Glomerular visceral epithelial cell (primary cell): ENCODE data around the gene ARL13B.
"Not testable (repeated sequence)": the region's sequence is repeated elsewhere in the genome, so short reads cannot be mapped to it uniquely, and the experiment has no call there.

Experiments used
- DNase-seq: peaks from one replicate; pipeline ENCODE4 v3.0.0-alpha.2; 2016; ENCODE audit errors: extremely low spot score

The ARL13B gene

DNA sequence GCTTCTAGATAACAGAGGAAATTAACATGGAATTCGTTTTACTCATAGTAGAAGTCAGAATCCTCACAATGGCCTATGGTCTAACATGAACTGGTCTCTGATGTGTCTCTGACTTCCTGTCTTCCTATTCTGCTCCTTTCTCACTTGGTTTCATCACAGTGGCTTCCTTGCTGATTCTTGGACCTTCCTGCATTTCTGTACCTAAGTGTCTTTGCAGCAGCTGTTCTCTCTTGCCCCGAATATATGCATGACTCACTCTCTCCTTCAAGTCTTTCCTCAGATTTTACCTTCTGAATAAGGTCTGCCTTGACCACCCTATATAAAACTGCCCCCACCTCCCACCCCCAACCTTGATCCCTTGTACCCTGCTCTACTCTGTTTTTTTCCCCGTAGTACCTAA lies 14.1 kb downstream of the ARL13B start:
- DNase-seq: no peak

DNA sequence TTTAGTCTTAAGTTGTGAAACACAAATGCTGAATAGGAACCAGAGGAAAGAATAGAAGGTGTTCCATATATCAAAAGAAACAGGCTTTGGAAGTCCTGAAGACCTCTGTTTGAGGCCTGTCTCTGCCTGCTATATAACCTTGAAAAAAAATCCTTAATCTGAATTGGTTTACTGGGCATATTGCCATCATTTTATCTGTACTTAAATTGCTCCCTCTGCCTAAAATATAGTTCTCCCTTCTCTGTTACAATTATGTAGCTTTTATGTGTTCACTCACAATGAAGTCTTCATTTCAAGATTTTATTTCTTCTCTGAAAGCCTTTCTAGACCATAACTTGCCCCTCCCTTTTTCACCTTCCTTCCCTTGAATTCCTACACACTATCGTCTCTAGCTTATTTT lies 21.2 kb downstream of the ARL13B start:
- DNase-seq: no peak

DNA sequence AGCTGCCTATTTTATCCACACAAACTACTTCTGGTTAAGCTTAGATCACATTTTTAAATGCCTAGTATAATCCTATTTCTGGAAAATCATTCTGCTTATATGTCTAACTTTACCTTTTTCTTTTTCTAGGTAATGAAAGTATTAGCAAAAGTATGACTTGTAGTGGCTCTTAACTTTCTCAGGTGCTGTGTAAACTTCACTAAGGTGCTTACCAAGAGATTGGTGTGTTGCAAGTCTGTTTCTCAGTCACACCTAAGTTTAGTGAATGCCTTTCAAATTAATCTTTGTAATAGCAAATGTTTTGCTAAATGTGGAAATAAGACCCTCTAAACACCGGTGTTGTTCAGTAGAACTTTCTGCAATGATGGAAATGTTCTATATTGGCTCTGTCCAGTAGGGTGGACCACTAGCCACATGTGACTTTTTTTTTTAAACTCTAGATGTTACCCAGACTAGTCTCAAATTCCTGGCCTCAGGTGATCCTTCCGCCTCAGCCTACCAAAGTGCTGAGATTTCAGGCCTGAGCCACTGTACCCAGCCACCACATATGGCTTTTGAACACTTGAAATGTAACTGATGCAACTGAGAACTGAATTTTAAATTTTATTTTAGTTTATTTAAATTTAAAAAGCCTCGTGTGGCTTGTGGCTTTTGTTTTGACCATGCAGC lies 22.0 kb downstream of the ARL13B start:
- no peak for DNase-seq

DNA sequence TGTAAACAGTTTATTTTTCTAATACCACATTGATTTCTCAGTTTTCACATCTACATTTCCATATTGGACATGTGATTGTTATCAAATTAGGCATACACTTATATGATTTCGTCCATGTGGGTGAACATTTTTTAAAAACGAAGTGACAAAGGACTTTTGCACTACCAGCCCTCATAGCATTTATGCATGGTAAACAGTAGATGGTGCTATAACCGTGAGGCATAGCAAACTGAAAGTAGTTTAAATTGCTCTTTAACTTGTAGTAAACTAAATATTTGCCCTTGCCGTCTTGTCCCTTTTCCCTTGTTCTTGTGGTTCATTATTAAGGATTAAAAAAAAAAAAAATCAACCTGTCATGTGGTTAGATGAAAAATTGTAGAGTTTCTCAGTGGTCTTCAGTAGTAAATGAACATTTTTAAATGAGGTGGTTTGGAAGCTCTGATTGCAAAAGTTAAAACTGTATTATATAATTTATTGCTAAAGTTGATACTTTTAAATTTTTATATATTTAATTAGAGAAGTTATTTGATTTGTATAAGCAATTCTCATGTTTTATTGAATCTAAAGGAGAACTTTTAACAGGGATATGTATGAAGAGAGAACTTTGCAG lies 24.5 kb downstream of the ARL13B start:
- peak; percentile 53 for DNase-seq

DNA sequence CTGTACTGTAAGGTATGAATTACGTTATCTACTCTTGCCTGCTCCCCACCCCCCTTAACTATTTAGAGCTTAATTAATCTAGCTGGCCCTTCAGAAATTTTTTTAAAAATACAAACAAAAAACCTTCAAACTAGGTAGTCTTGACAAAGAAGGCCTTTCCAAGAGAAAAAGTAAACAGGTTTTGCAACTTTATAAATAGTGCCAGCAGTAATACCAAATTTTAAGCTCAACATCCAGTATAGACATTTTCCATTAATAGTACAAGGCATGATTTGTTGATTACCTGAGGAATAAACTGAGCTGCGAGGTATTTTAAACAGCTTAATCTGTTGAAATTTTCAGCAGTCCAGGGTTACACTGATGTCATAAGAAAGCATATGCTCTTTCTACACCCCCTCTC lies 28.3 kb downstream of the ARL13B start:
- DNase-seq: no peak

DNA sequence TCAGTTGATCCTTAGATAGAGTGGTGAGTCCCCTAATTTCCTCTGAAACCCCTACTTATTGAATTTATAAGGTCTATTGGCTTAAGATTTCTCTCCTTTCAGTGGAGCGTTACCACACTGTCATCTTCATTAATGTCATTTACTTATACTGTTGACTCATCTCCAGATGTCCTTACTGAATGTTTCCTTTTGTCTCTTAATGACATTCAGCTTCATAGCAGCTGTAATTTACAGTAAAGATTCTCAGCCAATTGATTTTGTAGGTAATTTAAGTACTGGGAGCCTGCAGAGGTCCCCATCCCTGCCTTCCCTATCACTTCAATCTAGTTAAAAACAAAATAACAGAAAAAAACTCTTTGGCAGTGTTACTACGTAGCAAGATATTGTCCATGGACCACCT lies 29.7 kb downstream of the ARL13B start:
- DNase-seq: no peak

DNA sequence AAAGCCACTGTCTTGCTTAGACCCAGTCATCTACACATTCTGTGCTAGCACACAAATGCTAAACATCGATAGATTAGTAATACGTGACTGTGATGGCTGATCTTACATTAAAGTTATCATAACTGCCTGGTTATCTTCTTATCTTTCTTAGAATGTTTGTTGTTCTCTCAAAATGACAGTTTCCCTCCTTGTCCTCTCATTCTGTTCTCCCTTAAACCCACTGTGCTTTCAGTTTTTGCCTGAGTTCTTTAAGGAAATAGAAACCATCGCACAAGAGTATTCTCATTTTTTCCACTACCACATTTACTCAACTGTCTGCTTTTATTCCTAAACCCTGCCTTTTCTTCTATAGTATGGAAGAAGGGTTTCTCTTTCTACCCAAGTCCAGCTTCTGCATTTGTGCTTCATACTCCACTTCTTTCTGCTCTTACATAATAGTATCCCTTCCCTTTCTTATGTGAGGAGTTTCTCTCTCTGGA lies 31.3 kb downstream of the ARL13B start:
- DNase-seq: no peak

DNA sequence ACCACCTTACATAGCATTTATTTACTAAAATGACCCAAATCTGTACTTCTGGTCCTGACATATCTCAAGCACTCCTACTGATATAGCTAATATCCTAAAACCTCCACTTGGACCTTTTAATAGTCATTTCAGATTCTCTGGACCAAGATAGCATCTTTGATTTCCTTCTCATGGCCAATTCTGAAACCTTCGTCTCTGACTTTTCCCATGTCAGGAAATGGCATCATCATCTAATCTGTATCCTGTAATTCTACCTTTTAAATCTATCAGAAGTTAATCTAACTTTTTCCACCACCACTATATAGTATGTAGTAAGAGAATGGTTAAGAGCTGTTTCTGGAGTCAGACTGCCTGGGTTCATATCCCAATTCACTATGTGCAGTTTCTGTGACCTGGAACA lies 32.2 kb downstream of the ARL13B start:
- DNase-seq: no peak

DNA sequence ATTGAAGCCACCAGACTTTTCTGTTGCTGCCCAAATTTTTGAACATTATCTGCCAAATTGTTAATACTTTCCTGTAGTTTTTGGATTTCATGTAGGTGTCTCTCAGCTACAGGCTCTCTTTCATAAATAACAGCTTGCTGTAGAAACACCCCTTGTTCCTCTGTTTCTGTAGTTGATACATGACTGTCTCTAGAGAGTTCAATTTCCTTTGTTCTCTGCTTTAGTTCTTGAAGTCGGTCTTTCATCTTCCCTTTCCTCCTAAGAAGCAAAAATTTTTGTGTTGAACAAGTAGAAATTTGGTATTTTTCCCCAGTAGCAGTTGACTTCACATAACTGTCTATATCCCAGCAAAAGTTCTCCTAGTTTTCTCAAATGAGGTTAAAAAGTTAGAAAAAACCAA lies 35.1 kb downstream of the ARL13B start:
- no peak for DNase-seq

DNA sequence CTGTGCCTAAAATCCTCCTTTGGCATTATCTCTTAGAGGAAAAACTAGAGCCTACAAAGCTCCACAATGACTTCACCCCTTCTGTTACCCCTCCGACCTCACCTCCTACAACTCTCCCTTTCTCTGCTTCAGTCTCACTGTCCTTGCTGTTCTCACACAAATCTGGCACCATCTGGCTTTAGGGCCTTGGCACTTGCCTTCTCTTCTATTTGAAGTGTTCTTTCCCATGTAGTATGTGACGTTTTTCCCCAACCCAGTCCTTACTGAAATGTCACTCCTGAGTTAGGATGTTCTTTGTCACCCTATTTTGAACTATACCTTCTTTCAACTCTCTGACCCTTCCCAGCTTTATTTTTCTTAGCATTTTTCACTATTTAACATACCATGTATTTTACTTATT lies 39.7 kb downstream of the ARL13B start:
- DNase-seq: no peak

DNA sequence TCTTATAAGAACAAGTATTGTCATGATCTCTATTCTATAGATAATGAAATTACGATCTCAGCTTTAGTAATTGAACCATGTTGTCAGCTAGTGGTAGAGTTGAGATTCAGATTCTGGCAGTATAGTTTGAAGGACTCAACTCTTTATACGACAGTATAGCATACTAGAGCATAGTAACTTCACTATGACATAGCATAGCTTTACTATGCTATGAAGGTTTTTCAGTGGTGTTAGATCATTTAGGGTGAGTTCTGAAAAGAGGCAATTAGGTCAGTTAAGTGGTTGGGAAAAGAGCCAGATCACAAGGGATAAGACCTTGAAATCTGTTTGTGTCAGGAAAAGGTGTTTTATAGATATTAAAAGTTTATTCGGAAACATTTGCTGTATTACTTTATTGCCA lies 40.3 kb downstream of the ARL13B start:
- DNase-seq: no peak

DNA sequence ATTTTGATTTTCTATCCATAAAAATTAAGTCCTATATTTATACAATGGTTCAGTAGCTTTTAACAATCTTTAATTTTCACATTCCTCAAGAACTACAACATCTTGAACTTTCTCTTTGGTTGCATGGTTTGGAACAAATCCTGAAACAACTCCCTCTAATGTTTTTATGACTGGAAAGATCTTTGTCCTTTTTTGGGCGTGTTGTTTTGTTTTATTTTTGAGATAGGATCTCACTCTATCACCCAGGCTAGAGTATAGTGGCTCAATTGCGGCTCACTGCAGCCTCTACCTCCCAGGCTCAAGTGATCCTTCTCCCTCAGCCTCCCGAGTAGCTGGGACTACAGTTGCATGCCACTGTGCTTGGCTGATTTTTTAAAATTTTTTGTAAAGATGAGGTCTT lies 44.4 kb downstream of the ARL13B start:
- DNase-seq: no peak

DNA sequence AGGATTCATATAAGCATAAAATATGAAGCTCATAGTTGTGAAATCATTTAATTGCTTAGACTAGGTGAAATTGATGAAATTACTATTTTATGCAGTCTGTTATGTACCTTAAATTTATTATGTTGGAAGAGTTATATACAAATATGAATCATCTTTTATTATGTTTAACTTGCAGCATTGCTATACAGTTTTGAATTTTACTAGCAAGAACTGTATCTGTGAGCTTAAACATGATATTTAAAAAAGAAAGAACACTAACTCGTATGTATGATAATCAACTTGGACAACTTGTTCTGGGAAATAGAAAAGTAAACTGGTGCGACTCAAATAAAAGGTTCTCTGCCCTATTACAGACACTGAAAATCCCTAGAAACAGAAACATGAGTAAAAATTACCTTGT lies 46.7 kb downstream of the ARL13B start:
- no peak for DNase-seq

DNA sequence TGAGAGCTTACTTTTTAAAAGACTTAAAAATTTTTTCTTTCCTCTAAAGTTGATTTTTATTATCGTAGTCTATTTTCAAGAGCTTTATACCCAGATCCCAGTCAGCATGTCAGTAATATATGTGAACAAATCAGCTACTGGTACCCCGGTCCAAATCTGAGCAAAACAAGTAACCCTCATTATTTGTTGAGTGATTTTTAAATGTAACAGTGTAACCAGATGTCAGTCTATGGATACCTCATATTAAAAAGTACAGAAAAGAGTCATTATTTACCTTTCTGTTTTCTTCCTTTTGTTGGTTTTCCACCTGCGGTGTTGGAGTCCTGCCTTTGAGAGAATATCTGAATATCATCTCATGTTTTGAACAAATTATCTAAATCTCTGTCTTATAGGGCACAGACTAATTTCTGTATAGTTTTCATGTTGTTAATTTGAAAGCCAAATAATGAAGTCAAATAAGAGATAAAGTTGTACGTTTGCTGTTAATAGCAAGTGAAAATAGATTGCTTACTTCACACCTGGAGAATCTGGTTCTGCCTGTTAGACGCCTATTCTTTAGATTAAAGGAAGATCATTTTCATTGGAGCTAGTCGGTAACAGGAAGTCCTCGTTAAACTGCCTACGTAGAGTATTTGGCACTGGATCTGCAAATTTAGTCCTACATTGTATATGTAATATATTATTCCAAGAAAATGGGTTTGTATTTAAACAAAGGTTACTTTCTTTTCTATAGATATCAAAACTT lies 48.3 kb downstream of the ARL13B start, which contains the start of gene STX19:
TSS of gene STX19 (minus strand) at position 505 of the 745 bp plus-strand sequence. CDS start 13,328 bp downstream, outside the sequence.
- DNase-seq: no peak

DNA sequence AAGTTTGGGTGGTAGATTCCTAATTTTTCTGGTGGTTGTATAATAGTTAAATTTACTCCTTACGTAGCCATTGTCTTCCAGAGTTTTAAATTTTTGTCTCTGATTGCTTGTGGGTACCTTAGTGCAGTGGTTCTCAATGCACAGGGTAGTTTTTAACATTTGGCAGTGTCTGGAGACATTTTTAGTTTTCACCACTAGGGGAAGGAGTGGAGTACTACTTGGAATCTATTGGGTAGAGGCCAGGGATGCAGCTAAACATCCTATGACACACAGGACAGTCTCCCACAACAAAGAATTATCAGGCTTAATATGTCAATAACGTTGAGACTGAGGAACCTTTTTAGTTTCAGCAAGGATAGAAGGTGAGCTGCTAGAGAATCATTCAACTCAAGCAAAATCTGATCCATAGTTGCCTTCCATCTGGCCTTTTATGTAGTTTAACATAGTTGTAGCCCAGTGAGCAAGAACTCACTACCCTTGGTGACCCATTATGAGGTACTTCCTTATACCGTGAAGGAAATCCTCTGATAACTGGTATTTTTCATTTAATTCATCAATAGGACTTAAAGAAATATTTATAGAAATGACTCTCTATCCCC lies 57.1 kb downstream of the ARL13B start:
- peak; percentile 16 for DNase-seq

DNA sequence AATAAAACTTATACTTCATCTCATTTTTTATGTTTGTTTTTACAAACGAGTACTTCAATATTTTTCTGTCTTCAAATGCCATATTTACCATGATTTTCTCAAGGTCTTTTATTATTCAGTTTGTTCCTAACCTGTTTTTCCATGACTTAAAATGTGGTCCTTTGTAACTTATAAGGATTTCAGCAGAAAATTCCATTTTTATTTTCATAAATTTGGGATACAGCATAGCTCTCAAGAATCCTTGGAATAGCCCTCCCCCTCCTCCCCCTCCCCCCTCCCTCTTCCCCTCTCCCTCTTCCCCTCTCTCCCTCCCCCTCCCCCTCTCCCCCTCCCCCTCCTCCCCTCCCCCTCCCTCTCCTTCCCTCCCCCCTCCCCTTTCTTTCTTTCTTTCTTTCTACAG lies 63.3 kb downstream of the ARL13B start:
- no peak for DNase-seq

DNA sequence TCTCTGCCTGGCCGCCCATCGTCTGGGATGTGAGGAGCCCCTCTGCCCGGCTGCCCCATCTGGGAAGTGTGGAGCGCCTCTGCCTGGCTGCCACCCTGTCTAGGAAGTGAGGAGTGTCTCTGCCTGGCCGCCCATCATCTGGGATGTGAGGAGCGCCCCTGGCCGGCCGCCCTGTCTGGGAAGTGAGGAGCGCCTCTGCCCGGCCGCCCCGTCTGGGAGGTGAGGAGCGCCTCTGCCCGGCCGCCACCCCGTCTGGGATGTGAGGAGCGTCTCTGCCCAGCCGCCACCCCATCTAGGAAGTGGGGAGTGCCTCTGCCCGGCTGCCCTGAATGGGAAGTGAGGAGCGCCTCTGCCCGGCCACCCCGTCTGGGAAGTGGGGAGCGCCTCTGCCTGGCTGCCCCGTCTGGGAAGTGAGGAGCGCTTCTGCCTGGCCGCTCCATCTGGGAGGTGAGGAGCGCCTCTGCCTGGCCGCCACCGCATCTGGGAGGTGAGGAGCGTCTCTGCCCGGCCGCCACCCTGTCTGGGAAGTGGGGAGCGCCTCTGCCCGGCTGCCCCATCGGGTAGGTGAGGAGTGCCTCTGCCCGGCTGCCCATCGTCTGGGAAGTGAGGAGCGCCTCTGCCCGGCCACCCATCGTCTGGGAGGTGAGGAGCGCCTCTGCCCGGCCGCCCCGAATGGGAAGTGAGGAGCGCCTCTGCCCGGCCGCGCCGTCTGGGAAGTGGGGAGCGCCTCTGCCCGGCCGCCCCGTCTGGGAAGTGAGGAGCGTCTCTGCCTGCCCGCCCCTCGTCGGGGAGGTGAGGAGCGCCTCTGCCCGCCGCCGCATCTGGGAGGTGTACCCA lies 64.4 kb downstream of the ARL13B start:
- DNase-seq: not testable (repeated sequence)

DNA sequence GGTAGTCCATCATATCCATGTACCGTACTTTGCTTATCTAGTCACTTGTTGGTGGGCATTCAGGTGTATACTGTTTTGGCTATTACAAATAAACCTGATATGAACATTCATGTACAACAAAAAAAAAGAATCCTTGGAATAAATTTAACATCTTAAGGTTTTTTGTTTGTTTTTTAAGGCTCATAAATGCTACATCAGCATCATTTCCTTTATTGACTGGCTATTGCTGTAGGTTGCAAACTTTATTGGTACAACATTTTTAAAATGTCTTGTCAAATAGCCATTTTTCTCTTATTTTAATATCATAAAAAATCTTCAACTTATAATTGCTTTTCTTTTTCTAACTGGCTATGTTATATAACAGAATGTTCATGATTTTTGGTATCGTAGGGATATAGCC lies 66.6 kb downstream of the ARL13B start:
- DNase-seq: no peak

DNA sequence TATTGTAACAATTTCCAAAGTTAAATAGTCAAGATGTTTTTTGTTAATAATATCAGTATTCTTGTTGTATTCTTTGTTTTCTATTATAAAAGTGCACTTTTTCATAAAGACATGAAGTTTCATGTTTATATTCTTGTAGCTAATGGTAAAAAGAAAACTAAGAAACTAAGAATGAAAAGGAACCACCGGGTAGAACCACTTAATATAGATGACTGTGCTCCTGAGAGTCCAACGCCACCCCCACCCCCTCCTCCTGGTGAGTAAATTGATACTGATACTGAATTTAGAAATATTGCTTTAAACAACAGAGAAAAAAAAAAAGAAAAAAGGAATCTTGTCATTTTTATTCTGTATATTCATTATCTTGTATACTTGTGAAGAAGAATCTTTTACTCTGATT lies 69.3 kb downstream of the ARL13B start:
- no peak for DNase-seq

DNA sequence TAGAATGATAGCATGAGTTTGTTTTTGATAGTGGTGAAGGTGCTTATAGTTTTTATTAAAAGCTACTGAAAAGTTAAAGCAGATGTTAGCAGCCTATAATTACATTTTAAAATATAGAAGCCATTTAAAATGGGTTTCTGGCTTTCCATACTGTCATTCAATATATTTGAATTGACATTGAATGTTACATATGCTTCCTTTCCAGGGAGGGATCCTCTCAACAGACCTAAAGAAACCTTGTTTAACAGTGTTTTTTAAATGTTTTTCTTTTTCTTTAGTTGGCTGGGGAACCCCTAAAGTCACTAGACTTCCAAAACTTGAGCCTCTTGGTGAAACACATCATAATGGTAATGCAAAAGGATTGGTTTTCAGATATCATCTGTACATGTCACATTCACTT lies 70.6 kb downstream of the ARL13B start:
- no peak for DNase-seq

DNA sequence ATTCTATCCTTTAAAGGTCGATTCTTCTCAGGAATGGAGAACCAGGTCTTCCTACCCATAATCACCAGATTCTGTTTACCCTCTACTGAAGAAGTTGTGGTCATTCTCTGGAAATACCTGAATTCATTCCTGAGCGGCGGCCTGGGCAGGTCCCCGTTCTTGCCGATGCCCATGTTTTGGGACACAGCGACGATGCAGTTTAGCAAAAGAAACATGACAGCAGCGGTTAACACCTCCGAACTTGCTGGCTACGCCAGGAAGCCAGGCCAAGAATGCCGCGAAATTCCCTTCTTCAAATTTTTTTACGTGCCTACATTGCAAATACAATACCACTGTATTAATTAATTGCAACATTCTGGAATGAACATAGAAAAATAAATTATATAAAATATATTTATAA lies 81.3 kb downstream of the ARL13B start:
- no peak for DNase-seq
